Lung (tissue), 12 donors: ENCODE data around the gene AMIGO3. TPM values are rescaled to one million over a fixed set of nuclear protein-coding genes. Genes with fewer than 3 reads are reported as not detected.
"Not testable (repeated sequence)": the region's sequence is repeated elsewhere in the genome, so short reads cannot be mapped to it uniquely, and the experiment has no call there.

Experiments
- ATAC-seq: fragments of 200-7000 bp; cut with Tn5 transposase; one replicate; pipeline ENCODE4 v1.9.1; 2020; ENCODE audit warnings: moderate number of reproducible peaks; ENCODE audit not compliant: insufficient read depth, low FRiP score
- DNase-seq, 3 donors: peaks; one replicate each; pipeline ENCODE4 v3.0.0-alpha.2; 2013 to 2017
- H3K27ac ChIP-seq, 2 donors: one replicate each; pipeline ENCODE4 v1.5.1; 2013; ENCODE audit warnings: mild to moderate bottlenecking in 2 of 2, moderate library complexity in 2 of 2, control low read depth in 1 of 2, inconsistent platforms in 1 of 2, low read depth in 1 of 2, low read length in 1 of 2
- H3K27me3 ChIP-seq, 3 donors: one replicate each; pipeline ENCODE4 v1.5.1; 2013; ENCODE audit warnings: low read length in 2 of 3; ENCODE audit not compliant: control insufficient read depth in 3 of 3, insufficient read depth in 3 of 3
- H3K36me3 ChIP-seq, 4 donors: one replicate each; pipeline ENCODE4 v1.5.1; 2013; ENCODE audit warnings: low read length in 4 of 4, mild to moderate bottlenecking in 1 of 4, moderate library complexity in 1 of 4; ENCODE audit not compliant: control insufficient read depth in 4 of 4, insufficient read depth in 4 of 4
- H3K4me1 ChIP-seq, 5 donors: one replicate each; pipeline ENCODE4 v1.5.1; 2013; ENCODE audit warnings: low read length in 5 of 5, mild to moderate bottlenecking in 2 of 5, moderate library complexity in 1 of 5; ENCODE audit not compliant: control insufficient read depth in 5 of 5, insufficient read depth in 5 of 5
- H3K4me3 ChIP-seq: one replicate; pipeline ENCODE4 v1.5.1; 2013; ENCODE audit warnings: mild to moderate bottlenecking, control low read depth, moderate library complexity
- H3K9ac ChIP-seq, 2 donors: one replicate each; pipeline ENCODE4 v1.5.1; 2013; ENCODE audit warnings: low read length in 2 of 2, control low read depth in 1 of 2; ENCODE audit not compliant: insufficient read depth in 1 of 2
- H3K9me3 ChIP-seq, 4 donors: one replicate each; pipeline ENCODE4 v1.5.1; 2013; ENCODE audit warnings: low read length in 3 of 4, mild to moderate bottlenecking in 1 of 4, moderate library complexity in 1 of 4; ENCODE audit not compliant: control insufficient read depth in 4 of 4, insufficient read depth in 3 of 4
- CTCF ChIP-seq: IDR thresholded peaks from 2 replicates; pipeline ENCODE4 v1.5.1; 2012; ENCODE audit warnings: mild to moderate bottlenecking; ENCODE audit errors: control extremely low read depth, extremely low read depth
- WGBS, 2 donors: extraction: QIAGEN DNeasy Blood & Tissue Kit; methylation state at CpG; one replicate each; pipeline ENCODE4 v1.1.7; 2013; 5-methylcytosine and 5-hydroxymethylcytosine counted together
- polyA plus RNA-seq, 2 donors: library from polyadenylated mRNA; stranded (reverse); fragments of 200-250 nt; gene quantifications; one replicate each; pipeline ENCODE4 v1.2.1, GENCODE V29; 2013
- total RNA-seq, 2 donors: library from RNA; depleted of rRNA in 1 of 2; stranded (reverse); fragments of >200 nt in 1 of 2; gene quantifications; one replicate each; pipeline ENCODE4 v1.2.1, GENCODE V29; 2014 to 2021
- donor health status: control.
- donor health status: control.
- donor health status: Bipolar disorder and iron deficiency.
- donor health status: healthy.
- donor health status: DM: yes; HTN: yes; CAD: no.

AMIGO3 gene
- total and polyA plus RNA-seq, 4 donors: 0.25 to 0.63 (median 0.51) TPM; not detected in 1

GRCh38 chr3:49689046-49689907, 30.2 kb downstream of the AMIGO3 start, which contains the start of the genes MST1 and RNF123:
Gene MST1, minus strand, starts transcription at chr3:49689474. Its CDS starts 783 bp downstream, at chr3:49688691.
Gene RNF123, plus strand, starts transcription at chr3:49689557. Its CDS starts 1,609 bp downstream, at chr3:49691166.
- Histone ChIP-seq H3K9ac (peak within 1 kb of the TSS; percentile 47 to 71), H3K4me3 (peak within 1 kb of the TSS; percentile 75), H3K4me1 (peaks cover 0 to 18% (median 6%) of the 10 kb centered on the region in 5 donors), H3K27me3 (peaks cover 0 to 3% (median 0%) of the 10 kb centered on the region in 3 donors), H3K9me3 (no peaks in the 10 kb centered on the region), H3K27ac (peak within 1 kb of the TSS; percentile 72 to 80), H3K36me3 (peaks cover 0 to 1% (median 0%) of the 10 kb centered on the region in 4 donors)
- peak; percentile 94 to 97 (median 95) for DNase-seq
- 3% methylated on average over 64 to 66 of the region's 66 CpGs for WGBS, 2 donors
- ATAC-seq: peak; percentile 64
- TF ChIP-seq CTCF: peak; percentile 0

DNA sequence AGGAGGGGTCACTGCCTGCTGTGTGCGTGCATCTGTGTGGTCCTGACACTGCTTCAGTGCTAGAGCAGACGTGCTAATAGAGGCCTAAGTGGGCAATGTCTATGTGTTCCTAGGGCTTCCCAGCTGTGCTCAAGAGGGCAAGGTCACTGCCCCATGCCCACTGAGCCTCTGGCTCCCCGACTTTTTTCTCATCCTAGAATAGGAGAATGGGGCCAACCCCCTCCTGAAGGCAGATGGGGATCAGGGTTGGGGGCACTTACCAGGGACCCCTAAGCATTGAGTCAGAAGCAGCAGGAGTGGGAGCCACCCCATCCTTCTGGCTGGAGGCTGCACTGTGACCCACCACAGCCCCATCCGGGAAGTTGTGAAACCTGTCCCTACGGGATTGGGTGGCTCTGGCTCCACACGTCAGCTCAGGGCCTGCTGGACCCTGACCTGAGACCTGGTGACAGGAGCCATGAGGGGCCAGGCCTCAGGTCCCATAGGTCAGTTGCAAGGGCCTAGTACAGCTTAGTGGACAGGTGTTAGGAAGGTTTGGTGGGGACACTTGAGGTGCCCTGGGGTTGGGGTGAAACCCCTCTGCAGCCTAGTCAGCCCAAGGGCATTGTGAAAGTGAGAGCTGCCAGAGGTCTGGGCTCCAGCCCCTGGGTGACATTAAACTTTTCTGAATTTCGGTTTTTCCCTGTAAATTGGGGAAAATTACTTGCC, 31.0 kb downstream of the AMIGO3 start:
- ATAC-seq, DNase-seq, H3K27me3 ChIP-seq, H3K4me3 ChIP-seq, H3K36me3 ChIP-seq, H3K9me3 ChIP-seq, H3K9ac ChIP-seq: not testable (repeated sequence)
- Histone ChIP-seq H3K27ac (peak overlapping the region in 1 of 2 donors; percentile 72), H3K4me1 (peaks cover 0 to 18% (median 6%) of the 10 kb centered on the region in 5 donors)
- WGBS, 2 donors: 66 to 77% methylated on average over 5 to 7 of the region's 7 CpGs

DNA sequence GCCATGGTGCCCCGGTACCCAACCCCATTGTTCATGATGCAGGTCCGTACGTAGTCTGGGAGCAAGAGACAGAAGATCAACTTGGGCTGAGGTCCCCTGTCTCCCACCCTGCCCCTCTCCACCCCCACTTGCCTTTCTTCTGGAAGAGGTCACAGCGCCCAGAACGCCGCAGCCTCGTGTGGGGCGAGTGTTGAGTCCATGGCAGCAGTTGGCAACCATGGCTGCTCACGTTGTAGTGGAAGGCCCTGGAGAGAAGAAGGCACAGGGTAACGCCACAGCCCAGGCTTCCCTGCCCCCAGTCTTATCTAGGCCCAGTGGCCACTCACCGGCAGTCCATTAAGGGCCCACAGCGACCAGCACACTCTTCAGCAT, 32.1 kb downstream of the AMIGO3 start:
- not testable (repeated sequence) for H3K9ac ChIP-seq, H3K4me3 ChIP-seq, H3K27ac ChIP-seq, H3K27me3 ChIP-seq, DNase-seq, ATAC-seq, H3K9me3 ChIP-seq
- 96 to 97% methylated on average over 9 to 12 of the region's 12 CpGs for WGBS, 2 donors
- peaks cover 0 to 15% (median 8%) of the 10 kb centered on the region in 4 donors for H3K36me3 ChIP-seq
- peaks cover 0 to 18% (median 6%) of the 10 kb centered on the region in 5 donors for H3K4me1 ChIP-seq

GRCh38 chr3:49686769-49687423, 32.6 kb downstream of the AMIGO3 start:
- not testable (repeated sequence) for H3K9ac ChIP-seq, H3K4me3 ChIP-seq, H3K27me3 ChIP-seq, H3K27ac ChIP-seq, H3K9me3 ChIP-seq
- WGBS, 2 donors: 17 to 18% methylated on average over 29 to 44 of the region's 44 CpGs
- ATAC-seq (peak; percentile 67), DNase-seq (peak; percentile 63 to 77 (median 63))
- H3K36me3 ChIP-seq: peaks cover 0 to 20% (median 9%) of the 10 kb centered on the region in 4 donors
- H3K4me1 ChIP-seq: peaks cover 0 to 18% (median 6%) of the 10 kb centered on the region in 5 donors

DNA sequence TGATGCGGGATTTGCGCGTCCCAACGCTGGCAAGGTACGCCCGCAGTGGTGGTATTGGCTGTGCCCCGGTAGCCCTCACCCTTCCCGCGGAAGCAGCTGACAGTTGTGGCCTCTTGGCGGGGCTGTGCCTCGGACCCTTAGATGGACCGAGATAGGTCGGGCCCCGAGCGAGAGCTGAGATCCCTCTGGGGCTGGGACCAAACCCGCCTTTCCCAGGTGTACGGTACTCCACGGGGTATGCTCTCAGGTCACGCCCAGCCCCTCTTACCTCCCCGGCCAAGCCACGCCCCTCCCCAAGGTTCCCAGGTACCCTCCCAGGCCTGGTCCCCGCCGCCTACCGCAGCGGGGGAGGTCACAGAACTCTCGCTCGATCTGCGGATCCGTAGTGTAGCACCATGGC, 33.1 kb downstream of the AMIGO3 start:
- H3K27ac ChIP-seq, H3K4me3 ChIP-seq, H3K9me3 ChIP-seq, H3K9ac ChIP-seq, H3K27me3 ChIP-seq: not testable (repeated sequence)
- peaks cover 0 to 18% (median 6%) of the 10 kb centered on the region in 5 donors for H3K4me1 ChIP-seq
- peaks cover 0 to 21% (median 11%) of the 10 kb centered on the region in 4 donors for H3K36me3 ChIP-seq
- ATAC-seq (peak; percentile 59), DNase-seq (peak; percentile 33 to 66 (median 63))
- WGBS, 2 donors: 1 to 3% methylated on average over 23 to 24 of the region's 29 CpGs

DNA sequence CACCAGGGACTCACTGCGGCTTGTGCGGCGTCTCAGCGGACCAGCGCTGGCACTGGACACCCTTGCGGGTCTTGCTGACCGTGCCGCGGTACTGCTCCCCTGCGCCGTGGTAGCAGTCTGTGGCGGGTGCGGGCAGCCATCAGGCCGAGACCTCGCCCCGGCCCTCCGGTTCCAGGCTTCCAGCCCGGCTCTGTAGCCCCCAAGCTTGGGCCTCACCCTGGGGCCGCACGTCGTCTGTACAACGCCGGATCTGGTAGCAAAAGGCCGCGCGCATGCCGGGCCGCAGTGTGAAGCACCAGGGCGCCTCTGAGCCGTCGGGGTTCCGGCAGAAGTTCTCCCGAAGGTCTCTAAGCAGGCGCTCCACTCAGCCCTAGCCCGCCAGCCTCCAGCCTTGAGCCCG, 33.6 kb downstream of the AMIGO3 start:
- H3K9me3 ChIP-seq, H3K27ac ChIP-seq, H3K9ac ChIP-seq, ATAC-seq, H3K4me3 ChIP-seq, H3K27me3 ChIP-seq, DNase-seq: not testable (repeated sequence)
- Histone ChIP-seq H3K36me3 (peaks cover 0 to 24% (median 14%) of the 10 kb centered on the region in 4 donors), H3K4me1 (peaks cover 0 to 16% (median 6%) of the 10 kb centered on the region in 5 donors)
- WGBS, 2 donors: 15 to 20% methylated on average over 30 to 34 of the region's 36 CpGs
